NT2/D1 (cell line): ENCODE data around the gene ZFHX3.

Experiments
- SUZ12 ChIP-seq: IDR thresholded peaks from 2 replicates; pipeline ENCODE4 v1.6.1; 2011; ENCODE audit not compliant: insufficient read length, insufficient read depth; ENCODE audit errors: extremely low read depth
- YY1 ChIP-seq: IDR thresholded peaks from 2 replicates; pipeline ENCODE4 v1.6.1; 2011; ENCODE audit not compliant: insufficient read length, insufficient read depth
- ZNF274 ChIP-seq: IDR thresholded peaks from 2 replicates; pipeline ENCODE4 v1.6.1; 2011; ENCODE audit warnings: mild to moderate bottlenecking, low read depth, low read length

DNA sequence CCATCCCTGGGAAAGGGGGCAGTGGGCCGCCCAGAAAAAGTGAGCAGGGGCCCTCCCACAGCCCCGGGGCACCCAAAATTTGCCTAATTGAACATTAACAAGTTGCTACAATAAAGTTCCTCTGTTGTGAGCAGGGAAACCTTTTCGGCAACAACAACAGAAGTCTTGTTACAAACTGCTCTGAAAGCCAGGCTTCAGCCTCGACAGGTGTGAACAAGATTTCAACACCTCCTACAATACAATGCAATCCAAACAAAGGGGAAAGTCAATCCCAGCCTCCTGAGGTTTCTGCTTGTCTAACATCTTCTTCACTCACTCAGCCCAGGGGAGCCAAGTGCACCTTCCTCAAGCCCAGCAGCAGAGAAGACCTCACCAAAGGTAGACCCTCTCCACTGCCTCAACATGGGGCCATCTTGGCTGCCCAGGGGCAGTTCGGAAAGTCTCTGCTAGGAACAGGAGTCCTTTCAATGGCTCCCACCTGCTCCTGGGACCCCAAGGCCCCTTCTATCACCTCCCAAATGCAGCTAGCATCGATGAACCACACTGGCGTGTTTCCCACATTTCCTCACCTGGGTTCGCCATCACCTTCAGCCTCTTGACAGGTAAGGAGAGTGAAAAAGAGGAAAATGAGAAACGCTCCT, 19.1 kb downstream of the ZFHX3 start:
- no peak for TF ChIP-seq ZNF274
- no peak for TF ChIP-seq YY1
- no peak for TF ChIP-seq SUZ12
